Measurements from ENCODE around the gene MT1G. TPM values are rescaled to one million over a fixed set of nuclear protein-coding genes. Genes with fewer than 3 reads are reported as not detected.
"Not testable (repeated sequence)": the region's sequence is repeated elsewhere in the genome, so short reads cannot be mapped to it uniquely, and the experiment has no call there.

The MT1G gene
- total RNA-seq, 1 experiment from 2014 or later: not detected

- Histone ChIP-seq H3K36me3 (ENCODE audit: low read depth, low read length) (no peaks in the 10 kb centered on the region), H3K27me3 (ENCODE audit: low read length) (no peaks in the 10 kb centered on the region), H3K27ac (ENCODE audit: low read length) (no peak overlapping the region), H3K9ac (ENCODE audit: low read length) (no peak overlapping the region), H3K9me2 (replicated peaks; ENCODE audit: low read length) (no peaks in the 10 kb centered on the region), H3K4me2 (ENCODE audit: low read length) (no peak overlapping the region), H4K20me1 (ENCODE audit: low read length) (no peaks in the 10 kb centered on the region), H3K4me1 (ENCODE audit: insufficient read depth, low read length) (peaks cover 9% of the 10 kb centered on the region), H3F3A (ENCODE audit: low read length, unreplicated experiment) (no peaks in the 10 kb centered on the region), H3K4me3 (ENCODE audit: low read length) (no peak overlapping the region), H3K9me3 (ENCODE audit: low read length) (no peaks in the 10 kb centered on the region), H2AFZ (ENCODE audit: low read length) (no peak overlapping the region), H3K79me2 (ENCODE audit: low read length) (no peaks in the 10 kb centered on the region)
- CTCF ChIA-PET: no interaction called here
- POLR2A ChIA-PET (ENCODE audit: unreplicated experiment): no interaction called here
- DNase-seq (no peak), ATAC-seq (no peak)
- TF ChIP-seq, protein P1, sequence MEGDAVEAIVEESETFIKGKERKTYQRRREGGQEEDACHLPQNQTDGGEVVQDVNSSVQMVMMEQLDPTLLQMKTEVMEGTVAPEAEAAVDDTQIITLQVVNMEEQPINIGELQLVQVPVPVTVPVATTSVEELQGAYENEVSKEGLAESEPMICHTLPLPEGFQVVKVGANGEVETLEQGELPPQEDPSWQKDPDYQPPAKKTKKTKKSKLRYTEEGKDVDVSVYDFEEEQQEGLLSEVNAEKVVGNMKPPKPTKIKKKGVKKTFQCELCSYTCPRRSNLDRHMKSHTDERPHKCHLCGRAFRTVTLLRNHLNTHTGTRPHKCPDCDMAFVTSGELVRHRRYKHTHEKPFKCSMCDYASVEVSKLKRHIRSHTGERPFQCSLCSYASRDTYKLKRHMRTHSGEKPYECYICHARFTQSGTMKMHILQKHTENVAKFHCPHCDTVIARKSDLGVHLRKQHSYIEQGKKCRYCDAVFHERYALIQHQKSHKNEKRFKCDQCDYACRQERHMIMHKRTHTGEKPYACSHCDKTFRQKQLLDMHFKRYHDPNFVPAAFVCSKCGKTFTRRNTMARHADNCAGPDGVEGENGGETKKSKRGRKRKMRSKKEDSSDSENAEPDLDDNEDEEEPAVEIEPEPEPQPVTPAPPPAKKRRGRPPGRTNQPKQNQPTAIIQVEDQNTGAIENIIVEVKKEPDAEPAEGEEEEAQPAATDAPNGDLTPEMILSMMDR (conservative IDR thresholded peaks at IDR 0.05; ENCODE audit: low read depth, low read length): no peak
- no peak for TF ChIP-seq EZH2phosphoT487 (IDR thresholded peaks at IDR 0.05; ENCODE audit: borderline replicate concordance, low read length)
- no peak for TF ChIP-seq EZH2 (IDR thresholded peaks at IDR 0.05; ENCODE audit: low read length, unreplicated experiment)
- intact Hi-C loops (cut with micrococcal nuclease): no loop called here
- BruUV-seq (replicated peaks): no TSS peak
Observed at GRCh38 chr16:56623637-56624036, 44.2 kb downstream of the MT1G start.

GRCh38 chr16:56623184-56623583 is 44.7 kb downstream of the MT1G start:
- CTCF ChIA-PET; H3K4me1 ChIP-seq (ENCODE audit: insufficient read depth, low read length); BruUV-seq (replicated peaks); H3K27ac ChIP-seq (ENCODE audit: low read length); intact Hi-C loops (cut with micrococcal nuclease); H3K4me2 ChIP-seq (ENCODE audit: low read length); H3K36me3 ChIP-seq (ENCODE audit: low read depth, low read length); H3K27me3 ChIP-seq (ENCODE audit: low read length); DNase-seq; H3K4me3 ChIP-seq (ENCODE audit: low read length); ATAC-seq; H3K79me2 ChIP-seq (ENCODE audit: low read length); H3K9me3 ChIP-seq (ENCODE audit: low read length); H2AFZ ChIP-seq (ENCODE audit: low read length); H4K20me1 ChIP-seq (ENCODE audit: low read length); H3K9ac ChIP-seq (ENCODE audit: low read length); POLR2A ChIA-PET (ENCODE audit: unreplicated experiment); H3F3A ChIP-seq (ENCODE audit: low read length, unreplicated experiment); H3K9me2 ChIP-seq (replicated peaks; ENCODE audit: low read length): not testable (repeated sequence)

DNA sequence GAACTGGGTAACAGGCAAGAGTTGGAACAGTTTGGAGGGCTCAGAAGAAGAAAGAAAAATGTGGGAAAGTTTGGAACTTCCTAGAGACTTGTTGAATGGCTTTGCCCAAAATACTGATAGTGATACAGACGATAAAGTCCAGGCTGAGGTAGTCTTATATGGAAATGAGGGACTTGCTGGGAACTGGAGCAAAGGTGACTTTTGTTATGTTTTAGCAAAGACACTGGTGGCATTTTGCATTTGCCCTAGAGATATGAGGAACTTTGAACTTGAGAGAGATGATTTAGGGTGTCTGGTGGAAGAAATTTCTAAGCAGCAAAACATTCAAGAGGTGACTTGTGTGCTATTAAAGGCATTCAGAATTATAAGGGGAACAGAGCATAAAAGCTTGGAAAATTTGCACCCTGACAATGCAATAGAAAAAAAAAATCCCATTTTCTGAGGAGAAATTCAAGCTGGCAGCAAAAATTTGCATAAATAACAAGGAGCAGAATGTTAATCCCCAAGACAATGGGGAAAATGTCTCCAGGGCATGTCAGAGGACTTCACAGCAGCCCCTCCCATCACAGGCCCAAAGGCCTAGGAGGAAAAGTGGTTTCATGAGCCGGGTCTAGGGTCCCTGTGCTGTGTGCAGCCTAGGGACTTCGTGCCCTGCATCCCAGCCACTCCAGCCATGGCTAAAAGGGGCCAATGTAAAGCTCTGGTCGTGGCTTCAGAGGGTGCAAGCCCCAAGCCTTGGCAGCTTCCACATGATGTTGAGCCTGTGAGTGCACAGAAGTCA is 46.0 kb downstream of the MT1G start:
- POLR2A ChIA-PET (ENCODE audit: unreplicated experiment); CTCF ChIA-PET: not testable (repeated sequence)

More for the DNA sequence above, 46.0 kb downstream of the MT1G start:
- H3K79me2 ChIP-seq (ENCODE audit: low read length); H2AFZ ChIP-seq (ENCODE audit: low read length); H3K27me3 ChIP-seq (ENCODE audit: low read length); ATAC-seq; H3K36me3 ChIP-seq (ENCODE audit: low read depth, low read length); H4K20me1 ChIP-seq (ENCODE audit: low read length); H3K9ac ChIP-seq (ENCODE audit: low read length); H3K27ac ChIP-seq (ENCODE audit: low read length); intact Hi-C loops (cut with micrococcal nuclease); H3F3A ChIP-seq (ENCODE audit: low read length, unreplicated experiment); H3K4me2 ChIP-seq (ENCODE audit: low read length); H3K4me1 ChIP-seq (ENCODE audit: insufficient read depth, low read length); DNase-seq; H3K4me3 ChIP-seq (ENCODE audit: low read length); H3K9me2 ChIP-seq (replicated peaks; ENCODE audit: low read length); BruUV-seq (replicated peaks); H3K9me3 ChIP-seq (ENCODE audit: low read length): not testable (repeated sequence)
